GM12874 (cell line): Measurements from ENCODE around the gene TBC1D14.

Experiments used
- CTCF ChIP-seq: IDR thresholded peaks from 2 replicates; pipeline ENCODE4 v1.5.1; 2011; ENCODE audit warnings: low read depth, mild to moderate bottlenecking, control low read depth, low read length, moderate library complexity; ENCODE audit not compliant: insufficient read depth

Gene TBC1D14

GRCh38 chr4:6989331-6989923 lies 79.8 kb downstream of the TBC1D14 start:
- no peak for TF ChIP-seq CTCF

GRCh38 chr4:6990661-6991060 lies 81.0 kb downstream of the TBC1D14 start:
- no peak for TF ChIP-seq CTCF

GRCh38 chr4:6991249-6991648 lies 81.6 kb downstream of the TBC1D14 start:
- no peak for TF ChIP-seq CTCF

GRCh38 chr4:6991771-6992557 lies 82.3 kb downstream of the TBC1D14 start:
- TF ChIP-seq CTCF = no peak

GRCh38 chr4:6992728-6993677 lies 83.4 kb downstream of the TBC1D14 start:
- no peak for TF ChIP-seq CTCF

- no peak for TF ChIP-seq CTCF
Measured at GRCh38 chr4:6996481-6996880, 86.9 kb downstream of the TBC1D14 start.
